ENCODE data around the gene OAF. TPM values are rescaled to one million over a fixed set of nuclear protein-coding genes. Genes with fewer than 3 reads are reported as not detected.

The OAF gene
- total RNA-seq, 1 donor from 2014 or later = 67.5 TPM

DNA sequence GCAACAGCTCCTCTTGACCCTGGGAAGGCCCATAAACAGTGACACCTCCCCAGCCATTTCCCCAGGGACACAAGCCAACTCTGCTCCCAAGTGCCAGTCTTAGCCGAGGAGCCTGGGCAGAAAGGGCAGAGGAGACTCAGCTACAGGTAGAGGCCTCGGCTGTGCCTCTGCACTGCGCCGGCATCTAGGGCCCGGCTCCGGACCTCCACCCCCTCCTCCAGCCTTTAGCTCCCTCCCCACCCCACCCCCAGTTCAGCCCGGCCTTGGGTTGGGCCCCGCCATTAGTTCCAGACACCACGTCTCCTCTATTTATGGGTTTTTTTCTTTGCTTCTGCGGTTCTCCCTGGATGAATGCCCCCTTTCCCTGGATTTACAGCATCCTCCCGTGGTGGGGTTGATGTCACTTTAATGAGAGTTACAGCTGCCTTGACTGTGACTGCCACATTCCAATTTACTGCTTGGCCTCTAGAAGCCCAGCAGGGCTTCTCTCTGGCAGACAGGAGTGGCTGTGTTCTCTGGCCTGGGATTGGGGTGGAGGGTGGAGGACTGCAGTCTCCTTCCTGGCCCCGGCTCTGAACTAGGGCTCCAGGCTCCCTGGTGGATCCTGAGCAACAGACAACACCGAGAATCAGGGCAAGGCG, 13.5 kb upstream of the OAF start:
- H3K4me3 Mint-ChIP-seq = peak overlapping the region; percentile 72
- no peaks in the 10 kb centered on the region for H3K36me3 Mint-ChIP-seq
- peak overlapping the region; percentile 70 for H3K27ac Mint-ChIP-seq
- TF ChIP-seq, protein P1, sequence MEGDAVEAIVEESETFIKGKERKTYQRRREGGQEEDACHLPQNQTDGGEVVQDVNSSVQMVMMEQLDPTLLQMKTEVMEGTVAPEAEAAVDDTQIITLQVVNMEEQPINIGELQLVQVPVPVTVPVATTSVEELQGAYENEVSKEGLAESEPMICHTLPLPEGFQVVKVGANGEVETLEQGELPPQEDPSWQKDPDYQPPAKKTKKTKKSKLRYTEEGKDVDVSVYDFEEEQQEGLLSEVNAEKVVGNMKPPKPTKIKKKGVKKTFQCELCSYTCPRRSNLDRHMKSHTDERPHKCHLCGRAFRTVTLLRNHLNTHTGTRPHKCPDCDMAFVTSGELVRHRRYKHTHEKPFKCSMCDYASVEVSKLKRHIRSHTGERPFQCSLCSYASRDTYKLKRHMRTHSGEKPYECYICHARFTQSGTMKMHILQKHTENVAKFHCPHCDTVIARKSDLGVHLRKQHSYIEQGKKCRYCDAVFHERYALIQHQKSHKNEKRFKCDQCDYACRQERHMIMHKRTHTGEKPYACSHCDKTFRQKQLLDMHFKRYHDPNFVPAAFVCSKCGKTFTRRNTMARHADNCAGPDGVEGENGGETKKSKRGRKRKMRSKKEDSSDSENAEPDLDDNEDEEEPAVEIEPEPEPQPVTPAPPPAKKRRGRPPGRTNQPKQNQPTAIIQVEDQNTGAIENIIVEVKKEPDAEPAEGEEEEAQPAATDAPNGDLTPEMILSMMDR (conservative IDR thresholded peaks at IDR 0.05) = peak; percentile 19
- no peak for DNase-seq (ENCODE audit: extremely low spot score, unreplicated experiment)
- no peaks in the 10 kb centered on the region for H3K9me3 Mint-ChIP-seq
- H3K27me3 Mint-ChIP-seq = peaks cover 19% of the 10 kb centered on the region
- H3K4me1 Mint-ChIP-seq (ENCODE audit: unreplicated experiment) = peaks cover 46% of the 10 kb centered on the region

DNA sequence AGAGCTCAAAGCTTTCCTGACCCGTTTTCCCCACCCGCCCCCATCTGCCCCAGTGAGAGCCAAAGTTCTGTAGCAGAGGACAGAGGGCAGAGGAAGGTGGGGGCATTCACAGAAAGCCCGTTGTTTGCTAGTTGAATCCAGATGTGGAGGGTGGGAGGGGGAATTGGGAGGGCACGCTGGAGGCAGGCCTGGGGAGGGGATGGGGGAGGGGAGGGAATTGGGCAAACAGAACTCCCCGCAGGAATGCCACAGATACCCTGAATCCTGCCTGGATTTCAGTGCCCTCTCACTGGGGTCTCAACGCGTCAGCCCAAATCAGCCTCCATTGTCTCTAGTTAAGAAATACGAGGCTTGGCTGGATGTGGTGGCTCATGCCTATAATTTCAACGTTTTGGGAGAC, 12.9 kb upstream of the OAF start:
- no peak overlapping the region for H3K27ac Mint-ChIP-seq
- H3K4me1 Mint-ChIP-seq (ENCODE audit: unreplicated experiment) = peaks cover 47% of the 10 kb centered on the region
- no peaks in the 10 kb centered on the region for H3K9me3 Mint-ChIP-seq
- no peaks in the 10 kb centered on the region for H3K36me3 Mint-ChIP-seq
- DNase-seq (ENCODE audit: extremely low spot score, unreplicated experiment) = no peak
- peaks cover 19% of the 10 kb centered on the region for H3K27me3 Mint-ChIP-seq
- no peak overlapping the region for H3K4me3 Mint-ChIP-seq
- TF ChIP-seq, protein P1 (conservative IDR thresholded peaks at IDR 0.05) = no peak

DNA sequence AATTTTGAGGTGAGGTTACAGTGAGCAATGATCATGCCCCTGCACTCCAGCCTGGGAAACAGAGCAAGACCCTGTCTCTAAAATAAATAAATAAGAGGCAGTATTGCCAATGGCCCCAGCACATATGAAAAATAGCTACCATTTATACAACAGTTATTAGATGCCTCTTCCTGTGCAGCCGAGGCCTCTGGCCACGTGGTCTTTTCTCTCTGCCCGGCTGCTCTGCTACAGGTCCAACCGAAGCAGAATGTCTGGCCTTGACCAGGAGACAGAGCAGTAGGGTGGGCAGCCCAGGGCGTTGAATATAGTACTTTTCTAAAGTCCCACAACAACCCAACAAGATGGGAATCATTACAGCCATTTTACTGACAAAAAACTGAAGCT, 12.4 kb upstream of the OAF start:
- H3K4me1 Mint-ChIP-seq (ENCODE audit: unreplicated experiment) = peaks cover 47% of the 10 kb centered on the region
- peak overlapping the region; percentile 39 for H3K27ac Mint-ChIP-seq
- TF ChIP-seq, protein P1 (conservative IDR thresholded peaks at IDR 0.05) = no peak
- no peak for DNase-seq (ENCODE audit: extremely low spot score, unreplicated experiment)
- no peak overlapping the region for H3K4me3 Mint-ChIP-seq
- peaks cover 21% of the 10 kb centered on the region for H3K27me3 Mint-ChIP-seq
- no peaks in the 10 kb centered on the region for H3K36me3 Mint-ChIP-seq
- no peaks in the 10 kb centered on the region for H3K9me3 Mint-ChIP-seq

DNA sequence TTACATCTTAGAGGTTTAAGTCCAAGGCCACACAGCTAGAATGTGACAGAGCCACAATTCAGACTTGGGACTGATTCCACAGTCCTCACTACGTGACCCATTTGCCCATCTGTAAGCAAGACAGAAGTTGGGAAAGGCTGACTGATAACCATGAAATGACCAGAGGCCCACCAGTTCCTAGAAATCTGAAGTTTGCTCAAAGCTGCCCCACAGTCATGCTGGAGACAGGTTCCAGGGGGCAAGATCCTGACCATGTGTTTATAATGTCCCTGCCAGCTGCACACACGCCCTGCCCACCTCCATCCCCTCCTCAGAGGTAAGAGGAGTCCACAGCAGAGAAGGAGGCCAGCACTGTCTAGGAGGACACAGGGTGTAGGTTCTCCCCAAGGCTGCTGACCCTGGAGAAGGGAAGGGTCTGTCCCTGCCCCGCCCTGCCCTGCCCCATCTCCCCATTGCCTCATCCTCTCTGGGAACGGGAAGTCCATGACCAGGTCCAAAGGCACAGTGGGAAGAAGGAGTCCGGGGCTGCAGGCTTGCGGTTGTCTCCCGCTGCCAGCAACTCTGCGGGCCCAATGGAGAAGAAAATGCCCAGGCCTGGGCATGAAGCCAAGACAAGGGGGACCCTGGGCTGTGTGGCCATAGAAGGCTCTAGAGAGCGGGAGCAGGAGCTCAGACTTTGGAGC, 11.9 kb upstream of the OAF start:
- no peak for DNase-seq (ENCODE audit: extremely low spot score, unreplicated experiment)
- H3K9me3 Mint-ChIP-seq = no peaks in the 10 kb centered on the region

DNA sequence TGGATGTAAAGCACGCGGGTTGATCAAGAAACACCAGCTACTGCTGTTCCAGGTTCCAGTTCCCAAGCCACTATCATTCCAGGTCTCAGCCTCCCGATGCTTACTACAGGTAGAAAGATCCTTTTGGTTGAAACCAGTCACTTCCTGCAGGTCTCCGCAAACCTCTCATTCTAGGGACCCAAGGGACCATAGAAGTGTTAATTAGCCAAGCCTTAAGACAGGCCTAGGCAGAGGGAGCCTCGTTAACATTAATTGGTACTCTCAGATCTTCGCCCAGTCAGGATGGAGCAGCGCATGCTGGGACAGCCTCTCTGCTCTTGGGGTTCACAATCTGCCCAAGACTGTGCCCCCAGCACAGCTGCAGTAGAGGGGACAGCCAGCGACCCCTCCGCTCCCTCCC, 11.2 kb upstream of the OAF start:
- no peak for DNase-seq (ENCODE audit: extremely low spot score, unreplicated experiment)
- H3K27me3 Mint-ChIP-seq = peaks cover 21% of the 10 kb centered on the region
- H3K36me3 Mint-ChIP-seq = no peaks in the 10 kb centered on the region
- peaks cover 43% of the 10 kb centered on the region for H3K4me1 Mint-ChIP-seq (ENCODE audit: unreplicated experiment)
- no peak overlapping the region for H3K4me3 Mint-ChIP-seq
- TF ChIP-seq, protein P1 (conservative IDR thresholded peaks at IDR 0.05) = no peak
- H3K9me3 Mint-ChIP-seq = no peaks in the 10 kb centered on the region
- no peak overlapping the region for H3K27ac Mint-ChIP-seq

More for the DNA sequence above, 11.9 kb upstream of the OAF start:
- Mint-ChIP-seq H3K27me3 (peaks cover 21% of the 10 kb centered on the region), H3K27ac (peak overlapping the region; percentile 39), H3K4me1 (ENCODE audit: unreplicated experiment) (peaks cover 47% of the 10 kb centered on the region), H3K36me3 (no peaks in the 10 kb centered on the region), H3K4me3 (no peak overlapping the region)
- TF ChIP-seq, protein P1 (conservative IDR thresholded peaks at IDR 0.05) = no peak
